Peyer's patch (tissue), 4 donors: ENCODE measurements around the gene COL4A6. TPM values are rescaled to one million over a fixed set of nuclear protein-coding genes. Genes with fewer than 3 reads are reported as not detected.

Source experiments
- DNase-seq, 3 donors: peaks; one replicate each; pipeline ENCODE4 v3.0.0-alpha.2; 2017 to 2019
- H3K27ac ChIP-seq, 4 donors: fragments of 200-600 bp; sonication (generic); one replicate each; pipeline ENCODE4 v1.5.1; 2016 to 2019
- H3K27me3 ChIP-seq, 2 donors: fragments of 200-600 bp; sonication (generic); one replicate each; pipeline ENCODE4 v1.5.1; 2019
- H3K36me3 ChIP-seq, 3 donors: fragments of 200-600 bp; sonication (generic); one replicate each; pipeline ENCODE4 v1.5.1; 2016 to 2019
- H3K4me1 ChIP-seq, 4 donors: fragments of 200-600 bp; sonication (generic); one replicate each; pipeline ENCODE4 v1.5.1; 2016 to 2019
- H3K4me3 ChIP-seq, 4 donors: fragments of 200-600 bp; sonication (generic); 1 replicate in 3 of 4; 2 replicates in 1 of 4; pipeline ENCODE4 v1.5.1; 2016 to 2019; ENCODE audit warnings: mild to moderate bottlenecking in 1 of 4
- H3K9me3 ChIP-seq, 4 donors: fragments of 200-600 bp; sonication (generic); one replicate each; pipeline ENCODE4 v1.5.1; 2016 to 2019; ENCODE audit warnings: mild to moderate bottlenecking in 1 of 4
- CTCF ChIP-seq, 6 experiments: fragments of 450-650 bp in 4 of 6; fragments of 200-600 bp in 2 of 6; sonication (generic) in 1 of 6; IDR thresholded peaks; one replicate each; pipeline ENCODE4 v1.5.1; 2017 to 2019; ENCODE audit warnings: antibody characterized with exemption in 6 of 6, mild to moderate bottlenecking in 3 of 6, moderate library complexity in 1 of 6
- POLR2A ChIP-seq, 2 donors: fragments of 450-650 bp; IDR thresholded peaks; one replicate each; pipeline ENCODE4 v1.5.1; 2017; ENCODE audit warnings: antibody characterized with exemption in 2 of 2, mild to moderate bottlenecking in 2 of 2, moderate library complexity in 2 of 2
- total RNA-seq, 4 donors: library from RNA; depleted of rRNA; stranded (reverse); fragments of >200 nt; gene quantifications; one replicate each; pipeline ENCODE4 v1.1.0, GENCODE V29; 2016

Gene COL4A6
- total RNA-seq, 4 donors from 2014 or later, result 0.18 to 2.4 (median 0.89) TPM

- H3K4me1 ChIP-seq, result no peaks in the 10 kb centered on the region
- no peaks in the 10 kb centered on the region for H3K36me3 ChIP-seq
- H3K4me3 ChIP-seq, result no peak overlapping the region
- TF ChIP-seq CTCF (IDR thresholded peaks at IDR 0.05), result no peak
- no peak for TF ChIP-seq POLR2A (IDR thresholded peaks at IDR 0.05)
- H3K9me3 ChIP-seq, result no peaks in the 10 kb centered on the region
- DNase-seq, result no peak
- H3K27ac ChIP-seq, result no peak overlapping the region
- H3K27me3 ChIP-seq, result no peaks in the 10 kb centered on the region
Observed at GRCh38 chrX:108344216-108344615, 94.0 kb downstream of the COL4A6 start.

GRCh38 chrX:108341947-108342346, 96.3 kb downstream of the COL4A6 start:
- TF ChIP-seq POLR2A (IDR thresholded peaks at IDR 0.05) (no peak), CTCF (IDR thresholded peaks at IDR 0.05) (no peak)
- no peak overlapping the region for H3K4me3 ChIP-seq
- no peaks in the 10 kb centered on the region for H3K4me1 ChIP-seq
- H3K36me3 ChIP-seq, result no peaks in the 10 kb centered on the region
- no peak overlapping the region for H3K27ac ChIP-seq
- no peaks in the 10 kb centered on the region for H3K9me3 ChIP-seq
- DNase-seq, result no peak
- H3K27me3 ChIP-seq, result no peaks in the 10 kb centered on the region

GRCh38 chrX:108332281-108332680, 105.9 kb downstream of the COL4A6 start:
- H3K36me3 ChIP-seq, result no peaks in the 10 kb centered on the region
- H3K27ac ChIP-seq, result no peak overlapping the region
- TF ChIP-seq CTCF (IDR thresholded peaks at IDR 0.05) (no peak), POLR2A (IDR thresholded peaks at IDR 0.05) (no peak)
- no peaks in the 10 kb centered on the region for H3K9me3 ChIP-seq
- no peaks in the 10 kb centered on the region for H3K4me1 ChIP-seq
- H3K27me3 ChIP-seq, result no peaks in the 10 kb centered on the region
- no peak for DNase-seq
- H3K4me3 ChIP-seq, result no peak overlapping the region

- Histone ChIP-seq H3K4me1 (no peaks in the 10 kb centered on the region), H3K4me3 (no peak overlapping the region), H3K27ac (no peak overlapping the region), H3K36me3 (no peaks in the 10 kb centered on the region), H3K9me3 (no peaks in the 10 kb centered on the region), H3K27me3 (no peaks in the 10 kb centered on the region)
- no peak for TF ChIP-seq POLR2A (IDR thresholded peaks at IDR 0.05)
- no peak for TF ChIP-seq CTCF (IDR thresholded peaks at IDR 0.05)
- DNase-seq, result no peak
Observed at GRCh38 chrX:108331126-108331909, 106.9 kb downstream of the COL4A6 start.

- Histone ChIP-seq H3K4me3 (no peak overlapping the region), H3K27ac (no peak overlapping the region), H3K36me3 (no peaks in the 10 kb centered on the region), H3K4me1 (no peaks in the 10 kb centered on the region), H3K27me3 (no peaks in the 10 kb centered on the region), H3K9me3 (no peaks in the 10 kb centered on the region)
- TF ChIP-seq POLR2A (IDR thresholded peaks at IDR 0.05) (no peak), CTCF (IDR thresholded peaks at IDR 0.05) (no peak)
- DNase-seq, result no peak
Observed at GRCh38 chrX:108323751-108324150, 114.5 kb downstream of the COL4A6 start.
